Spleen (tissue), 7 donors: ENCODE measurements around the gene SDK1.

Experiments
- CTCF ChIP-seq, 11 experiments: fragments of 200-600 bp in 7 of 11; fragments of 450-650 bp in 4 of 11; sonication (generic) in 4 of 11; IDR thresholded peaks in 8 of 11; conservative IDR thresholded peaks in 3 of 11; 1 replicate in 7 of 11; 2 replicates in 4 of 11; pipeline versions ENCODE4 v1.4.0 to v1.8.0; 2016 to 2021; ENCODE audit warnings: antibody characterized with exemption in 11 of 11, inconsistent platforms in 4 of 11, mild to moderate bottlenecking in 1 of 11
- POLR2A ChIP-seq, 3 donors: fragments of 450-650 bp; IDR thresholded peaks; one replicate each; pipeline ENCODE4 v1.5.1; 2017; ENCODE audit warnings: antibody characterized with exemption in 3 of 3, mild to moderate bottlenecking in 1 of 3
- donor health status: DM: no; HTN: no; CAD: no; lungs with moderate emphysema.
- donor health status: DM: no; HTN: no; CAD: no.
- donor health status: DM: no; HTN: no; CAD: no.

GRCh38 chr7:3995187-3995586 is 694.1 kb downstream of the SDK1 start:
- no peak for TF ChIP-seq POLR2A (IDR thresholded peaks at IDR 0.05)
- TF ChIP-seq CTCF (IDR thresholded peaks at IDR 0.05 in 8 of 11, conservative IDR thresholded peaks at IDR 0.05 in 3 of 11) = no peak
